Panc1 (cell line): ENCODE data around the gene CHST12. TPM values are rescaled to one million over a fixed set of nuclear protein-coding genes. Genes with fewer than 3 reads are reported as not detected.

Experiments
- ATAC-seq: fragments of 200-7000 bp; cut with Tn5 transposase; 2 replicates; pipeline ENCODE4 v1.9.1; 2020; ENCODE audit warnings: mild to moderate bottlenecking, moderate library complexity
- BruUV-seq: library from RNA; stranded (reverse); fragments of 400-500 nt; replicated peaks from 2 replicates; lab custom pipeline; 2021; lab: Mats Ljungman, UMichigan
- CTCF ChIA-PET: fragments of 300-600 bp; sonication (Branson Sonifier 250); formaldehyde crosslinking; loops from one replicate; lab custom pipeline; 2022; ENCODE audit warnings: antibody characterized with exemption; lab: Charles Lee
- POLR2A ChIA-PET: fragments of 300-600 bp; sonication (Branson Sonifier 250); formaldehyde crosslinking; loops from one replicate; lab custom pipeline; 2022; ENCODE audit warnings: antibody characterized with exemption; lab: Charles Lee
- DNase-seq: peaks from one replicate; pipeline ENCODE4 v3.0.0-alpha.2; 2010; ENCODE audit warnings: low read depth, low spot score
- H3K27ac ChIP-seq: 2 replicates; pipeline ENCODE4 v1.5.1; 2011; ENCODE audit warnings: mild to moderate bottlenecking, low read length, inconsistent platforms
- H3K27me3 ChIP-seq: fragments of 200-500 bp; sonication (Bioruptor generic); 2 replicates; pipeline ENCODE4 v1.6.0; 2014; ENCODE audit warnings: low read length, inconsistent platforms; ENCODE audit not compliant: control insufficient read depth, insufficient read depth
- H3K36me3 ChIP-seq: fragments of 200-500 bp; sonication (Bioruptor generic); 2 replicates; pipeline ENCODE4 v1.5.1; 2014; ENCODE audit warnings: inconsistent platforms, mild to moderate bottlenecking, low read length, moderate library complexity; ENCODE audit not compliant: control insufficient read depth, insufficient read depth
- H3K4me1 ChIP-seq: 2 replicates; pipeline ENCODE4 v1.5.1; 2011; ENCODE audit warnings: inconsistent platforms, mild to moderate bottlenecking, low read length, moderate library complexity; ENCODE audit not compliant: control insufficient read depth, insufficient read depth
- H3K4me3 ChIP-seq, 2 experiments: 2 replicates each; pipeline ENCODE4 v1.5.1; 2011 to 2012; ENCODE audit warnings: low read depth in 2 of 2, low read length in 2 of 2, mild to moderate bottlenecking in 2 of 2, inconsistent platforms in 1 of 2, moderate library complexity in 1 of 2
- H3K9me3 ChIP-seq: fragments of 200-500 bp; sonication (Bioruptor generic); 2 replicates; pipeline ENCODE4 v1.5.1; 2014; ENCODE audit warnings: low read depth, mild to moderate bottlenecking, inconsistent platforms, low read length, moderate library complexity; ENCODE audit not compliant: control insufficient read depth, insufficient read depth
- CTCF ChIP-seq: fragments of 450-650 bp; IDR thresholded peaks from 2 replicates; pipeline ENCODE4 v1.5.1; 2017; ENCODE audit warnings: mild to moderate bottlenecking
- POLR2AphosphoS5 ChIP-seq: IDR thresholded peaks from 2 replicates; pipeline ENCODE4 v1.6.1; 2012; ENCODE audit warnings: mild to moderate bottlenecking, low read depth, low read length, moderate library complexity
- REST ChIP-seq, 2 experiments: IDR thresholded peaks; 2 replicates each; pipeline ENCODE4 v1.6.1; 2011 to 2012; ENCODE audit warnings: low read depth in 2 of 2, control low read depth in 1 of 2, low read length in 1 of 2, mild to moderate bottlenecking in 1 of 2, moderate library complexity in 1 of 2; ENCODE audit not compliant: insufficient read depth in 1 of 2
- SIN3A ChIP-seq: IDR thresholded peaks from 2 replicates; pipeline ENCODE4 v1.6.1; 2012; ENCODE audit warnings: low read depth, mild to moderate bottlenecking, low read length, moderate library complexity, borderline replicate concordance; ENCODE audit not compliant: insufficient read depth
- TCF7L2 ChIP-seq: IDR thresholded peaks from 2 replicates; pipeline ENCODE4 v1.6.1; 2011; ENCODE audit warnings: mild to moderate bottlenecking, low read depth, low read length, inconsistent platforms
- in situ Hi-C: cut with HindIII; loops from 2 replicates; pipeline ENCODE4 v1.10.0; 2016; ENCODE audit warnings: low sequenced_read_pairs, low pct_unique_long_range_greater_than_20kb
- intact Hi-C: fragments of 100-400 bp; cut with micrococcal nuclease; formaldehyde crosslinking; loops from one replicate; pipeline ENCODE4 v1.10.0; 2022; ENCODE audit not compliant: unreplicated experiment
- total RNA-seq: library from RNA; stranded (reverse); gene quantifications from one replicate; pipeline ENCODE4 v1.2.1, GENCODE V29; 2021; ENCODE audit not compliant: unreplicated experiment

Gene CHST12
- total RNA-seq, 1 experiment from 2014 or later = 48.3 TPM

- Histone ChIP-seq H3K27ac (no peak overlapping the region), H3K4me1 (peaks cover 9% of the 10 kb centered on the region), H3K27me3 (no peaks in the 10 kb centered on the region), H3K36me3 (no peaks in the 10 kb centered on the region), H3K9me3 (no peaks in the 10 kb centered on the region), H3K4me3 (no peak overlapping the region)
- no peak for DNase-seq
- BruUV-seq = TSS peak; percentile 71
- no peak for ATAC-seq
- ChIA-PET POLR2A (no interaction called here), CTCF (interaction anchor here (0.5 kb wide), 1 partner anchor 282 kb away, joined by 3 read pairs; no protein-coding TSS in a partner anchor)
- in situ Hi-C loops = no loop called here
- TF ChIP-seq TCF7L2 (no peak), CTCF (no peak), SIN3A (no peak), REST (IDR thresholded peaks at IDR 0.05; ENCODE audit: insufficient read depth in 1 of 2, low read depth in 2 of 2, low read length in 1 of 2) (no peak), POLR2AphosphoS5 (no peak)
- intact Hi-C loops = no loop called here
Observed at GRCh38 chr7:2405601-2406345, 2.4 kb downstream of the CHST12 start.

GRCh38 chr7:2409745-2410414 is 6.5 kb downstream of the CHST12 start:
- DNase-seq (no peak), ATAC-seq (no peak)
- intact Hi-C loops (no loop called here), in situ Hi-C loops (no loop called here)
- Histone ChIP-seq H3K9me3 (no peaks in the 10 kb centered on the region), H3K27me3 (no peaks in the 10 kb centered on the region), H3K4me1 (peaks cover 15% of the 10 kb centered on the region), H3K27ac (no peak overlapping the region), H3K4me3 (no peak overlapping the region), H3K36me3 (no peaks in the 10 kb centered on the region)
- no TSS peak for BruUV-seq
- ChIA-PET CTCF (no interaction called here), POLR2A (no interaction called here)
- TF ChIP-seq CTCF (no peak), SIN3A (no peak), TCF7L2 (no peak), POLR2AphosphoS5 (no peak)
